ENCODE measurements around the gene THSD7B. TPM values are rescaled to one million over a fixed set of nuclear protein-coding genes. Genes with fewer than 3 reads are reported as not detected.

THSD7B gene
- total and polyA plus RNA-seq, 2 of the 8 experiments (the other 6 are each of a cell fraction or from before 2014, with no cell fraction given), result 0.60 to 2.9 TPM

GRCh38 chr2:137232076-137232475 lies 466.7 kb downstream of the THSD7B start:
- Histone ChIP-seq H3K9ac (replicated peaks in 1 of 4; ENCODE audit: extremely low read depth in 1 of 4, low read depth in 3 of 4, low read length in 3 of 4) (no peak overlapping the region), H2AK5ac (ENCODE audit: low read depth, low read length) (no peak overlapping the region), H2BK15ac (ENCODE audit: low read length) (no peak overlapping the region), H2BK120ac (replicated peaks; ENCODE audit: low read depth, low read length) (no peak overlapping the region), H4K8ac (ENCODE audit: extremely low read depth, insufficient read depth, low read length) (no peak overlapping the region), H3K27ac (ENCODE audit: low read depth, low read length) (no peak overlapping the region), H4K91ac (replicated peaks; ENCODE audit: insufficient read length, low read length) (no peak overlapping the region), H3K4ac (replicated peaks; ENCODE audit: insufficient read length, low read depth, low read length) (no peak overlapping the region), H3K36me3 (ENCODE audit: control insufficient read depth in 2 of 4, insufficient read depth in 4 of 4, low read length in 3 of 4) (no peaks in the 10 kb centered on the region), H3K23me2 (ENCODE audit: low read depth, low read length) (no peaks in the 10 kb centered on the region), H4K20me1 (replicated peaks in 1 of 2; ENCODE audit: control insufficient read depth in 1 of 2, insufficient read depth in 2 of 2, low read length in 2 of 2) (no peaks in the 10 kb centered on the region), H3K23ac (ENCODE audit: insufficient read length) (no peak overlapping the region), H3K27me3 (replicated peaks in 1 of 4; ENCODE audit: control insufficient read depth in 3 of 4, extremely low read depth in 1 of 4, insufficient read depth in 3 of 4, low read length in 3 of 4) (no peaks in the 10 kb centered on the region), H2BK5ac (ENCODE audit: low read depth, low read length) (no peak overlapping the region), H2BK12ac (ENCODE audit: low read depth, low read length) (no peak overlapping the region), H4K5ac (ENCODE audit: insufficient read length, low read depth, low read length) (no peak overlapping the region), H3K4me3 (ENCODE audit: extremely low read depth in 1 of 4, insufficient read depth in 2 of 4, low read depth in 3 of 4, low read length in 4 of 4) (no peak overlapping the region), H3K56ac (replicated peaks; ENCODE audit: insufficient read length, low read depth, low read length) (no peak overlapping the region), H3K4me2 (ENCODE audit: insufficient read depth in 1 of 2, low read depth in 2 of 2, low read length in 2 of 2) (no peak overlapping the region), H3K14ac (ENCODE audit: insufficient read length) (no peak overlapping the region), H3K79me2 (ENCODE audit: control insufficient read depth in 1 of 2, insufficient read depth in 2 of 2, low read length in 2 of 2) (no peaks in the 10 kb centered on the region), H3K9me3 (ENCODE audit: insufficient read depth in 2 of 2, low read depth in 1 of 2, low read length in 1 of 2) (no peaks in the 10 kb centered on the region), H2AFZ (ENCODE audit: low read length) (no peak overlapping the region), H3K18ac (ENCODE audit: extremely low read depth, low read length) (no peak overlapping the region), H3K79me1 (ENCODE audit: low read depth, low read length) (no peaks in the 10 kb centered on the region), H2BK20ac (ENCODE audit: low read length) (no peak overlapping the region), H3K4me1 (replicated peaks in 1 of 4; ENCODE audit: control insufficient read depth in 3 of 4, insufficient read depth in 4 of 4, low read length in 3 of 4) (peaks cover 0 to 3% (median 0%) of the 10 kb centered on the region in 4 experiments; a peak in 2 of 7 replicates)
- 93% methylated on average over 2 of the region's 2 CpGs; no CpG with 5 or more reads in 1 of the 2 experiments for WGBS, 2 experiments (ENCODE audit: extremely low coverage in 1 of 2, insufficient coverage in 1 of 2, insufficient read length in 1 of 2, insufficient replicate concordance in 2 of 2, low coverage in 1 of 2, low lambda C conversion rate in 2 of 2, missing lambda C conversion rate in 1 of 2)
- FAIRE-seq (no peak), DNase-seq (ENCODE audit: low read depth in 1 of 2, low spot score in 2 of 2) (no peak)
- CTCF ChIA-PET (ENCODE audit: partially characterized antibody), result interaction anchor here (1.2 kb wide), 1 partner anchor 300 kb away, joined by 3 read pairs; no protein-coding TSS in a partner anchor
- POLR2A ChIA-PET (ENCODE audit: partially characterized antibody), result no interaction called here
- TF ChIP-seq HDAC6 (IDR thresholded peaks at IDR 0.05; ENCODE audit: low read depth, low read length) (no peak), TCF12 (IDR thresholded peaks at IDR 0.05; ENCODE audit: low read depth, low read length) (no peak), RAD21 (IDR thresholded peaks at IDR 0.05 in 1 of 2, conservative IDR thresholded peaks at IDR 0.05 in 1 of 2; ENCODE audit: low read depth in 2 of 2, low read length in 2 of 2) (no peak), EGR1 (IDR thresholded peaks at IDR 0.05; ENCODE audit: borderline replicate concordance, low read depth, low read length) (no peak), RXRA (IDR thresholded peaks at IDR 0.05; ENCODE audit: insufficient read depth, low read depth, low read length) (no peak), HDAC2 (IDR thresholded peaks at IDR 0.05; ENCODE audit: borderline replicate concordance in 1 of 2, low read depth in 2 of 2, low read length in 2 of 2) (no peak), TBP (IDR thresholded peaks at IDR 0.05; ENCODE audit: low read depth, low read length) (no peak), CBX8 (IDR thresholded peaks at IDR 0.05; ENCODE audit: borderline replicate concordance, low read depth, low read length) (no peak), EP300 (IDR thresholded peaks at IDR 0.05; ENCODE audit: borderline replicate concordance in 1 of 2, low read depth in 2 of 2, low read length in 2 of 2) (no peak), SP1 (IDR thresholded peaks at IDR 0.05; ENCODE audit: low read depth, low read length) (no peak)
